Lower lobe of right lung (tissue), 2 donors: ENCODE measurements around the gene CNTN4. TPM values are rescaled to one million over a fixed set of nuclear protein-coding genes. Genes with fewer than 3 reads are reported as not detected.

Source experiments
- ATAC-seq, 2 donors: fragments of 200-7000 bp; cut with Tn5 transposase; one replicate each; pipeline ENCODE4 v1.9.1; 2020 to 2022; ENCODE audit warnings: mild to moderate bottlenecking in 2 of 2, moderate library complexity in 2 of 2
- DNase-seq: peaks from one replicate; pipeline ENCODE4 v3.0.0-alpha.2; 2020
- H3K27ac ChIP-seq: fragments of 200-600 bp; one replicate; pipeline ENCODE4 v1.8.0; 2022
- H3K27me3 ChIP-seq: fragments of 200-600 bp; one replicate; pipeline ENCODE4 v1.8.0; 2022; ENCODE audit warnings: low read depth
- H3K36me3 ChIP-seq: fragments of 200-600 bp; one replicate; pipeline ENCODE4 v1.8.0; 2022; ENCODE audit warnings: mild to moderate bottlenecking
- H3K4me1 ChIP-seq: fragments of 200-600 bp; one replicate; pipeline ENCODE4 v1.8.0; 2022
- H3K4me3 ChIP-seq: fragments of 200-600 bp; one replicate; pipeline ENCODE4 v1.8.0; 2022; ENCODE audit warnings: mild to moderate bottlenecking
- H3K9me3 ChIP-seq: fragments of 200-600 bp; one replicate; pipeline ENCODE4 v1.8.0; 2022
- intact Hi-C: fragments of 100-400 bp; cut with DNase I; formaldehyde crosslinking; loops from one replicate; pipeline ENCODE4 v1.11.0; 2022
- total RNA-seq: library from RNA; stranded (reverse); fragmentation: NEBNext Ultra II Directional; extraction: Animal tissue kit (Norgen Biotek cat#: 25700); gene quantifications from one replicate; pipeline ENCODE4 v1.2.1, GENCODE V29; 2021
- TF ChIP-seq, protein P1 (sequence below): fragments of 200-600 bp; IDR thresholded peaks from one replicate; pipeline ENCODE4 v1.8.0; 2022; ENCODE audit warnings: antibody characterized with exemption, mild to moderate bottlenecking
- donor health status: DM: no; HTN: yes; CAD: no; lungs with severe emphysema.

The CNTN4 gene
- total RNA-seq, 1 donor from 2014 or later: 10.4 TPM

DNA sequence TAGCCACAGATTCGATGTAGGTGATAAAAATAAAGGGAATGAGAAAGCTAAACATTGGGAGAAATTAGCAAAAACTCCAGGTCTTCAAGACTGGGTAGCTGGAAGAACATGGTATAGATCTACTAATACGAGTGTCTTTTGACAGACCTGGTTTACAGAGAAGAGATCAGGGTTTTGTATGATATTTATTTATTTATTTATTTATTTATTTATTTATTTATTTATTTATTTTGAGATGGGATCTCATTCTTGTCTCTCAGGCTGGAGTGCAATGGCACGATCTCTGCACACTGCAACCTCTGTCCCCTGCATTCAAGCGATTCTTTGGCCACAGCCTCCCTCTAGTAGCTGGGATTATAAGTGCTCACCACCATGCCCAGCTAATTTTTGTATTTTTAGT is 448.4 kb downstream of the CNTN4 start:
- no peaks in the 10 kb centered on the region for H3K36me3 ChIP-seq
- ATAC-seq: no peak

DNA sequence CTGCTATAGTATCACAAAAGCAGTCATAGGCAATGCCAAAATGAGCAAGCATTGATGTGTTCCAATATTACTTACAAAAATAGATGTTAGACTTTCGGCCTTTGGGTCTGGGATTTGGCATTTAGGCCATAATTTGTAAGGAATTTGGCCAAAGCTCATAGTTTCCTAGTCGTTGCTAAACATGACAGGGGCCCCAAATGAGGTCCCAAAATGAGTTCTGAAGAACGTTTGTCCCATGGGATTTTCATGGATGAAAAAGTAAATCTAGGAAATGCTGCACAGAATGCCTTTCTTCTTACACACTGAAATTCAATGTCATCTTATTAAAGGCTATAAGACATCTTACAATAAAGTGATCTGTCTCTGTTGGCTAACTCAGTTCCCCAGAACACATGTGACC is 456.0 kb downstream of the CNTN4 start:
- no peaks in the 10 kb centered on the region for H3K36me3 ChIP-seq
- TF ChIP-seq, protein P1, sequence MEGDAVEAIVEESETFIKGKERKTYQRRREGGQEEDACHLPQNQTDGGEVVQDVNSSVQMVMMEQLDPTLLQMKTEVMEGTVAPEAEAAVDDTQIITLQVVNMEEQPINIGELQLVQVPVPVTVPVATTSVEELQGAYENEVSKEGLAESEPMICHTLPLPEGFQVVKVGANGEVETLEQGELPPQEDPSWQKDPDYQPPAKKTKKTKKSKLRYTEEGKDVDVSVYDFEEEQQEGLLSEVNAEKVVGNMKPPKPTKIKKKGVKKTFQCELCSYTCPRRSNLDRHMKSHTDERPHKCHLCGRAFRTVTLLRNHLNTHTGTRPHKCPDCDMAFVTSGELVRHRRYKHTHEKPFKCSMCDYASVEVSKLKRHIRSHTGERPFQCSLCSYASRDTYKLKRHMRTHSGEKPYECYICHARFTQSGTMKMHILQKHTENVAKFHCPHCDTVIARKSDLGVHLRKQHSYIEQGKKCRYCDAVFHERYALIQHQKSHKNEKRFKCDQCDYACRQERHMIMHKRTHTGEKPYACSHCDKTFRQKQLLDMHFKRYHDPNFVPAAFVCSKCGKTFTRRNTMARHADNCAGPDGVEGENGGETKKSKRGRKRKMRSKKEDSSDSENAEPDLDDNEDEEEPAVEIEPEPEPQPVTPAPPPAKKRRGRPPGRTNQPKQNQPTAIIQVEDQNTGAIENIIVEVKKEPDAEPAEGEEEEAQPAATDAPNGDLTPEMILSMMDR: no peak
- intact Hi-C loops: no loop called here
- H3K4me1 ChIP-seq: no peaks in the 10 kb centered on the region
- DNase-seq: no peak
- no peak overlapping the region for H3K27ac ChIP-seq
- H3K27me3 ChIP-seq: no peaks in the 10 kb centered on the region
- no peaks in the 10 kb centered on the region for H3K9me3 ChIP-seq
- no peak overlapping the region for H3K4me3 ChIP-seq
- ATAC-seq: no peak

More for the DNA sequence above, 448.4 kb downstream of the CNTN4 start:
- TF ChIP-seq, protein P1: no peak
- H3K4me1 ChIP-seq: no peaks in the 10 kb centered on the region
- DNase-seq: no peak
- intact Hi-C loops: no loop called here
- H3K9me3 ChIP-seq: peaks cover 6% of the 10 kb centered on the region
- H3K4me3 ChIP-seq: no peak overlapping the region
- no peaks in the 10 kb centered on the region for H3K27me3 ChIP-seq
- H3K27ac ChIP-seq: no peak overlapping the region

DNA sequence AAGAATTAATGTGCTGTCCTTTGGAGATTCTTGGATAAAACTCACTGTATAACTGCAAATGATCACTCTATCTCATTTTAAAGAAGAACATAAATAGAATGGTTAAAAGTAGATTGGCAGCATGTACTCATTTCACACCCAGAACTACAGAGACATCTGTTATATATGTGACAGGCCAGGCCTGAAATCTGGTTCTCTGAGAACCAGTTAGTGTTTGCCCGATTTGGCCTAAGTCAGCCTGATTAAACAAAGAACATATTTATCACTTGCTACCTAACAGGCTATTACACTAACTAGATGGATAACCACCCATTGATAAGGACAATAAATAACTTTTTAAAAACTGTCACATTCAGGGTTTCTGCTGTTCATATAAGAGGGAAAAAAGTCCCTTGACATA is 460.1 kb downstream of the CNTN4 start:
- no peak overlapping the region for H3K4me3 ChIP-seq
- intact Hi-C loops: no loop called here
- H3K4me1 ChIP-seq: no peaks in the 10 kb centered on the region
- DNase-seq (no peak), ATAC-seq (no peak)
- TF ChIP-seq, protein P1: no peak
- H3K27ac ChIP-seq: no peak overlapping the region
- no peaks in the 10 kb centered on the region for H3K9me3 ChIP-seq
- H3K27me3 ChIP-seq: no peaks in the 10 kb centered on the region
- H3K36me3 ChIP-seq: no peaks in the 10 kb centered on the region

DNA sequence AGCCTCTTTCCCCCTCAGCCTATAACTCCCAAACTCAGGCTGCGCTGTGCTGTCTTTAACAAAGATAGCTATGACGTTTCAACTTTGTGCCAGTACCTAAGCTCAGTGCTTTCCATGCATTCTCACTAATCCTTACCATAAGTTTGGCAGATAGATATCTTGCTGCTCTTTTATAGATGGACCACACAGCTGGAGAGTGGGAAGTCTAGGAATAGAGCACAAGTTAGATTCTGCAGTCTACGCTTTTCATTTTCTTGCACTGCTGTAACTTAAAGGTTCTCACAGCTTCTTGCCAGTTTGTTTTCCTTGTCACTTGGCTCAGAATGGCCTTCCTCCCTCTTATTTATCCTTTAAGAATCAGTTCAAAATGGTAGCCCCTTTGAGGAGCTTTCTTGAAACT is 468.8 kb downstream of the CNTN4 start:
- Histone ChIP-seq H3K27me3 (no peaks in the 10 kb centered on the region), H3K36me3 (no peaks in the 10 kb centered on the region), H3K9me3 (no peaks in the 10 kb centered on the region), H3K27ac (no peak overlapping the region), H3K4me1 (no peaks in the 10 kb centered on the region), H3K4me3 (no peak overlapping the region)
- intact Hi-C loops: no loop called here
- TF ChIP-seq, protein P1: no peak
- ATAC-seq (no peak), DNase-seq (no peak)

DNA sequence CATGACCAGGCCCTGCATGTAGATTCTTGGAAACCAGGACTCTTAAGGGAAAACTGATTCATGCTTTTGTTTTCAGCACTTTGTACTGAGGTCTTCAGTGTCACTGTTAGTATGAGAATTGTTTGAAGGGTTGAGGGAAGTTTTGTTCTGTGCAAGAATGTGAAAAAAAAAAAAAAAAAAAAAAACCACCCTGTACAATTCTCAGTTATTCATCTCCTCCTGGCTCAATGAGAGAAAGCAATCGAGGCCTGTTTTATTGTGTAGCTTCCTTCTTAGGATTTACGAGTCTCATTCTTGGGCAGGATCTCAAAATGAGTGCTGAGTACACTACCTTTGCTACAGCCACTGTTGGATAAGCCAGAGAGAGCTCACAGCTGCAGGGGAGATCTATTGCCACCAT is 469.5 kb downstream of the CNTN4 start:
- no peak overlapping the region for H3K4me3 ChIP-seq
- no peaks in the 10 kb centered on the region for H3K36me3 ChIP-seq
- H3K9me3 ChIP-seq: no peaks in the 10 kb centered on the region
- H3K27me3 ChIP-seq: no peaks in the 10 kb centered on the region
- TF ChIP-seq, protein P1: no peak
- DNase-seq: no peak
- no peaks in the 10 kb centered on the region for H3K4me1 ChIP-seq
- no peak overlapping the region for H3K27ac ChIP-seq
- no peak for ATAC-seq
- intact Hi-C loops: no loop called here

DNA sequence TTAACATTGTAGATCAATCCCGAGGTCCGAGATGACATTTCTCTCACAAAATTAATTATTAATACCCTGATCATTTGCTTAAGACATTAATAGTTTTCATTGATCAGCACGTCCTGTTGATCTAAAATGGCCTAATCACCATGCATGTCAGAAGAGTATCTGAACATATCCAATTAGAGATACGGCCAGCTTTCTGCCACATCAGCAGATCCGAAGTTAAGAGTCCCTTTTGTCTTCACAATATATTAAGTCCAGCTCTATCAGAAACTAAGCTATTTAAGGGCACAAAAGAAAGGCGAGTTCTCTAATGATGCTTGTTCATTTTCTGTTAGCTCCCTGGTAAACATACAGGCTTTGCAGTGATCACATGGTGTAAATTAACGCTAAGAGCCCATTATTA is 470.3 kb downstream of the CNTN4 start:
- no peaks in the 10 kb centered on the region for H3K9me3 ChIP-seq
- ATAC-seq: no peak
- H3K4me3 ChIP-seq: no peak overlapping the region
- intact Hi-C loops: no loop called here
- H3K27ac ChIP-seq: no peak overlapping the region
- no peaks in the 10 kb centered on the region for H3K36me3 ChIP-seq
- no peaks in the 10 kb centered on the region for H3K27me3 ChIP-seq
- no peaks in the 10 kb centered on the region for H3K4me1 ChIP-seq
- DNase-seq: no peak
- TF ChIP-seq, protein P1: no peak
